A549 treated with RU486 at 1 μM for 4 hours (cell line): ENCODE results near the gene BRI3BP. TPM values are rescaled to one million over a fixed set of nuclear protein-coding genes. Genes with fewer than 3 reads are reported as not detected.

Experiments
- total RNA-seq: library from RNA; stranded (reverse); fragments of 200-300 nt; extraction: Qiagen RNA extraction; gene quantifications from 5 replicates; pipeline ENCODE4 v1.2.3, GENCODE V29; 2022; ENCODE audit warnings: low read depth

Gene BRI3BP
- 12.7 to 22.3 TPM (median 20.3 TPM) in 5 replicates for total RNA-seq

GRCh38 chr12:124993626-124994436 lies at the start of gene BRI3BP:
Gene BRI3BP (plus strand): TSS chr12:124993645. CDS start chr12:124993791, 146 bp downstream.

GRCh38 chr12:125065021-125065918 lies 71.8 kb downstream of the BRI3BP start, which contains the start of gene AACS:
Gene AACS (plus strand): TSS chr12:125065435. CDS start chr12:125065585, 150 bp downstream.

Other genes with a start within 250 kb of the BRI3BP start
- gene SCARB1, start 129.8 kb upstream of the BRI3BP start, total RNA-seq = 105 to 187 TPM (median 153 TPM) in 5 replicates
- 1,088 to 1,733 TPM (median 1,199 TPM) in 5 replicates for gene UBC, start 79.0 kb upstream of the BRI3BP start, total RNA-seq
- gene DHX37, start 4.5 kb upstream of the BRI3BP start, total RNA-seq = 32.1 to 44.0 TPM (median 43.3 TPM) in 5 replicates
- 15.8 to 19.2 TPM (median 16.4 TPM) in 5 replicates for gene AACS, start 71.8 kb downstream of the BRI3BP start, total RNA-seq
- gene TMEM132B, start 192.7 kb downstream of the BRI3BP start, total RNA-seq = 0.03 to 0.35 TPM in 2 of 5 replicates, not detected in the others